T-helper 2 cell treated with Interferon-gamma antibody and Interleukin-4, amounts not matched to agents 5 μg/mL and 100 μg/mL, for 36 hours (primary cell): ENCODE results near the gene CHST13.

Experiments used
- DNase-seq: peaks from one replicate; pipeline ENCODE4 v3.0.0; 2021; ENCODE audit warnings: low spot score
- H3K27ac Mint-ChIP-seq: one replicate; pipeline ENCODE4 v1.8.0; 2021; ENCODE audit warnings: mild to moderate bottlenecking, mixed read lengths
- H3K27me3 Mint-ChIP-seq: one replicate; pipeline ENCODE4 v1.8.0; 2021; ENCODE audit warnings: low read depth, mixed read lengths
- H3K36me3 Mint-ChIP-seq: one replicate; pipeline ENCODE4 v1.8.0; 2021; ENCODE audit warnings: low read depth, mixed read lengths
- H3K4me1 Mint-ChIP-seq: one replicate; pipeline ENCODE4 v1.8.0; 2021; ENCODE audit warnings: low read depth, mixed read lengths
- H3K4me3 Mint-ChIP-seq: one replicate; pipeline ENCODE4 v1.8.0; 2022; ENCODE audit warnings: mild to moderate bottlenecking, moderate library complexity, mixed read lengths
- H3K9me3 Mint-ChIP-seq: one replicate; pipeline ENCODE4 v1.8.0; 2021; ENCODE audit warnings: mixed read lengths

Gene CHST13

GRCh38 chr3:126541628-126542339 lies 17.8 kb downstream of the CHST13 start:
- DNase-seq = no peak
- H3K36me3 Mint-ChIP-seq = no peaks in the 10 kb centered on the region
- no peaks in the 10 kb centered on the region for H3K27me3 Mint-ChIP-seq
- no peak overlapping the region for H3K4me3 Mint-ChIP-seq
- no peaks in the 10 kb centered on the region for H3K9me3 Mint-ChIP-seq
- H3K27ac Mint-ChIP-seq = no peak overlapping the region
- H3K4me1 Mint-ChIP-seq = peaks cover 4% of the 10 kb centered on the region

- no peak for DNase-seq
- Mint-ChIP-seq H3K9me3 (no peaks in the 10 kb centered on the region), H3K4me1 (peaks cover 4% of the 10 kb centered on the region), H3K27me3 (no peaks in the 10 kb centered on the region), H3K27ac (no peak overlapping the region), H3K36me3 (no peaks in the 10 kb centered on the region), H3K4me3 (no peak overlapping the region)
Measured at GRCh38 chr3:126542340-126543241, 18.6 kb downstream of the CHST13 start.

- no peak for DNase-seq
- no peak overlapping the region for H3K27ac Mint-ChIP-seq
Measured at GRCh38 chr3:126543457-126544061, 19.6 kb downstream of the CHST13 start.

GRCh38 chr3:126544596-126545281 lies 20.8 kb downstream of the CHST13 start:
- Mint-ChIP-seq H3K9me3 (no peaks in the 10 kb centered on the region), H3K27me3 (no peaks in the 10 kb centered on the region), H3K4me1 (peaks cover 4% of the 10 kb centered on the region), H3K36me3 (no peaks in the 10 kb centered on the region), H3K4me3 (no peak overlapping the region), H3K27ac (no peak overlapping the region)
- DNase-seq = no peak

More at GRCh38 chr3:126543457-126544061, 19.6 kb downstream of the CHST13 start:
- Mint-ChIP-seq H3K36me3 (no peaks in the 10 kb centered on the region), H3K4me1 (peaks cover 4% of the 10 kb centered on the region), H3K27me3 (no peaks in the 10 kb centered on the region), H3K9me3 (no peaks in the 10 kb centered on the region), H3K4me3 (no peak overlapping the region)

- DNase-seq = no peak
- H3K27me3 Mint-ChIP-seq = no peaks in the 10 kb centered on the region
- no peaks in the 10 kb centered on the region for H3K9me3 Mint-ChIP-seq
- no peaks in the 10 kb centered on the region for H3K36me3 Mint-ChIP-seq
- H3K27ac Mint-ChIP-seq = no peak overlapping the region
- H3K4me1 Mint-ChIP-seq = peaks cover 3% of the 10 kb centered on the region
- no peak overlapping the region for H3K4me3 Mint-ChIP-seq
Measured at GRCh38 chr3:126545544-126545943, 21.6 kb downstream of the CHST13 start.

GRCh38 chr3:126546013-126546412 lies 22.1 kb downstream of the CHST13 start:
- Mint-ChIP-seq H3K4me3 (no peak overlapping the region), H3K36me3 (no peaks in the 10 kb centered on the region), H3K9me3 (no peaks in the 10 kb centered on the region), H3K27me3 (no peaks in the 10 kb centered on the region), H3K27ac (no peak overlapping the region), H3K4me1 (peaks cover under 1% of the 10 kb centered on the region)
- no peak for DNase-seq

GRCh38 chr3:126546549-126547239 lies 22.7 kb downstream of the CHST13 start:
- Mint-ChIP-seq H3K36me3 (no peaks in the 10 kb centered on the region), H3K4me3 (no peak overlapping the region), H3K27ac (no peak overlapping the region), H3K27me3 (no peaks in the 10 kb centered on the region), H3K9me3 (no peaks in the 10 kb centered on the region), H3K4me1 (no peaks in the 10 kb centered on the region)
- DNase-seq = no peak

GRCh38 chr3:126547721-126548120 lies 23.8 kb downstream of the CHST13 start:
- H3K27me3 Mint-ChIP-seq = no peaks in the 10 kb centered on the region
- H3K27ac Mint-ChIP-seq = no peak overlapping the region
- no peak for DNase-seq
- H3K9me3 Mint-ChIP-seq = no peaks in the 10 kb centered on the region
- H3K36me3 Mint-ChIP-seq = no peaks in the 10 kb centered on the region
- no peaks in the 10 kb centered on the region for H3K4me1 Mint-ChIP-seq
- H3K4me3 Mint-ChIP-seq = no peak overlapping the region

- Mint-ChIP-seq H3K27ac (no peak overlapping the region), H3K4me1 (no peaks in the 10 kb centered on the region), H3K36me3 (no peaks in the 10 kb centered on the region), H3K9me3 (no peaks in the 10 kb centered on the region), H3K4me3 (no peak overlapping the region), H3K27me3 (no peaks in the 10 kb centered on the region)
- no peak for DNase-seq
Measured at GRCh38 chr3:126548556-126549466, 24.9 kb downstream of the CHST13 start.

- Mint-ChIP-seq H3K27me3 (no peaks in the 10 kb centered on the region), H3K27ac (no peak overlapping the region), H3K9me3 (no peaks in the 10 kb centered on the region), H3K4me1 (no peaks in the 10 kb centered on the region), H3K4me3 (no peak overlapping the region), H3K36me3 (no peaks in the 10 kb centered on the region)
- no peak for DNase-seq
Measured at GRCh38 chr3:126549861-126550487, 26.0 kb downstream of the CHST13 start.

GRCh38 chr3:126550488-126551051 lies 26.6 kb downstream of the CHST13 start:
- Mint-ChIP-seq H3K9me3 (no peaks in the 10 kb centered on the region), H3K4me3 (no peak overlapping the region), H3K27me3 (no peaks in the 10 kb centered on the region), H3K36me3 (no peaks in the 10 kb centered on the region), H3K27ac (no peak overlapping the region), H3K4me1 (no peaks in the 10 kb centered on the region)
- no peak for DNase-seq
